GM23338 (cell line): ENCODE measurements around the gene TDRD7. TPM values are rescaled to one million over a fixed set of nuclear protein-coding genes. Genes with fewer than 3 reads are reported as not detected.

ENCODE experiments used
- ATAC-seq: fragments of 200-7000 bp; cut with Tn5 transposase; 3 replicates; pipeline ENCODE4 v1.9.1; 2020
- DNase-seq: peaks from one replicate; pipeline ENCODE4 v3.0.0-alpha.2; 2015; ENCODE audit warnings: low spot score
- H2AFZ ChIP-seq: fragments of 200-600 bp; sonication (generic); 2 replicates; pipeline ENCODE4 v1.8.0; 2016; ENCODE audit warnings: antibody characterized with exemption, mild to moderate bottlenecking, moderate library complexity
- H3F3A ChIP-seq: fragments of 200-600 bp; sonication (generic); replicated peaks from 2 replicates; pipeline ENCODE4 v1.8.0; 2017; ENCODE audit warnings: antibody characterized with exemption, mixed run types, low read depth
- H3K27ac ChIP-seq: fragments of 200-600 bp; sonication (generic); 2 replicates; pipeline ENCODE4 v1.6.1; 2016; ENCODE audit warnings: low read depth
- H3K27me3 ChIP-seq: fragments of 200-600 bp; sonication (generic); 2 replicates; pipeline ENCODE4 v1.8.0; 2016; ENCODE audit warnings: mild to moderate bottlenecking, mixed run types, moderate library complexity; ENCODE audit not compliant: insufficient read depth
- H3K36me3 ChIP-seq: fragments of 200-600 bp; sonication (generic); 2 replicates; pipeline ENCODE4 v1.8.0; 2016; ENCODE audit warnings: mild to moderate bottlenecking; ENCODE audit not compliant: insufficient read depth
- H3K4me1 ChIP-seq: fragments of 200-600 bp; sonication (generic); 2 replicates; pipeline ENCODE4 v1.8.0; 2016; ENCODE audit warnings: mild to moderate bottlenecking, moderate library complexity; ENCODE audit not compliant: insufficient read depth
- H3K4me2 ChIP-seq: fragments of 200-600 bp; sonication (generic); 2 replicates; pipeline ENCODE4 v1.7.1; 2017; ENCODE audit warnings: mixed run types
- H3K4me3 ChIP-seq: fragments of 200-600 bp; sonication (generic); 2 replicates; pipeline ENCODE4 v1.6.1; 2016; ENCODE audit warnings: mixed run types
- H3K79me2 ChIP-seq: fragments of 200-600 bp; sonication (generic); replicated peaks from 2 replicates; pipeline ENCODE4 v1.8.0; 2017; ENCODE audit warnings: mild to moderate bottlenecking; ENCODE audit not compliant: insufficient read depth
- H3K9me2 ChIP-seq: fragments of 200-600 bp; sonication (generic); 2 replicates; pipeline ENCODE4 v1.8.0; 2017; ENCODE audit not compliant: insufficient read depth
- H4K20me1 ChIP-seq: fragments of 200-600 bp; sonication (generic); replicated peaks from 2 replicates; pipeline ENCODE4 v1.8.0; 2017; ENCODE audit warnings: mild to moderate bottlenecking; ENCODE audit not compliant: insufficient read depth
- H3K27ac Mint-ChIP-seq: 2 replicates; pipeline ENCODE4 v1.8.0; 2020; ENCODE audit warnings: inconsistent platforms, mild to moderate bottlenecking, moderate library complexity, mixed read lengths
- H3K27me3 Mint-ChIP-seq: 3 replicates; pipeline ENCODE4 v1.8.0; 2022; ENCODE audit warnings: low read depth, mild to moderate bottlenecking, moderate library complexity, mixed read lengths, inconsistent platforms; ENCODE audit not compliant: insufficient read depth, poor library complexity
- H3K36me3 Mint-ChIP-seq: 3 replicates; pipeline ENCODE4 v1.8.0; 2021; ENCODE audit warnings: low read depth, mild to moderate bottlenecking, inconsistent platforms, moderate library complexity, mixed read lengths
- H3K4me1 Mint-ChIP-seq: 3 replicates; pipeline ENCODE4 v1.8.0; 2020; ENCODE audit warnings: mild to moderate bottlenecking, inconsistent platforms, mixed read lengths
- H3K4me3 Mint-ChIP-seq: 3 replicates; pipeline ENCODE4 v1.8.0; 2021; ENCODE audit warnings: moderate library complexity, mild to moderate bottlenecking, inconsistent platforms, mixed read lengths
- H3K9me3 Mint-ChIP-seq: 3 replicates; pipeline ENCODE4 v1.8.0; 2020; ENCODE audit warnings: moderate library complexity, mild to moderate bottlenecking, inconsistent platforms, mixed read lengths
- CREB1 ChIP-seq: fragments of 250-450 bp; sonication (Bioruptor Pico); IDR thresholded peaks from 2 replicates; pipeline ENCODE4 v1.5.0; 2020; ENCODE audit warnings: low read depth, mild to moderate bottlenecking, moderate library complexity
- EZH2 ChIP-seq: fragments of 200-600 bp; sonication (generic); IDR thresholded peaks from one replicate; pipeline ENCODE4 v1.8.0; 2017; ENCODE audit warnings: antibody characterized with exemption, mild to moderate bottlenecking, low read depth; ENCODE audit not compliant: unreplicated experiment
- EZH2phosphoT487 ChIP-seq: fragments of 200-600 bp; sonication (generic); IDR thresholded peaks from one replicate; pipeline ENCODE4 v1.8.1; 2018; ENCODE audit warnings: antibody characterized with exemption; ENCODE audit not compliant: unreplicated experiment
- JUNB ChIP-seq: IDR thresholded peaks from one replicate; pipeline ENCODE4 v1.6.1; 2016; ENCODE audit warnings: antibody characterized with exemption; ENCODE audit not compliant: unreplicated experiment
- POLR2AphosphoS5 ChIP-seq: IDR thresholded peaks from 2 replicates; pipeline ENCODE4 v1.6.1; 2016; ENCODE audit warnings: antibody characterized with exemption, low read depth
- STAT1 ChIP-seq: IDR thresholded peaks from one replicate; pipeline ENCODE4 v1.6.1; 2016; ENCODE audit warnings: antibody characterized with exemption; ENCODE audit not compliant: unreplicated experiment
- ZNF114 ChIP-seq: fragments of 250-450 bp; sonication (Bioruptor Pico); IDR thresholded peaks from 2 replicates; pipeline ENCODE4 v1.5.0; 2020; ENCODE audit warnings: mild to moderate bottlenecking, moderate library complexity
- ZNF331 ChIP-seq: fragments of 250-450 bp; sonication (Bioruptor Pico); IDR thresholded peaks from 2 replicates; pipeline ENCODE4 v1.5.0; 2020; ENCODE audit warnings: low read depth, mild to moderate bottlenecking, moderate library complexity
- ZNF462 ChIP-seq: fragments of 250-450 bp; sonication (Bioruptor Pico); IDR thresholded peaks from 2 replicates; pipeline ENCODE4 v1.5.0; 2020; ENCODE audit warnings: mild to moderate bottlenecking, moderate library complexity
- polyA plus RNA-seq: library from polyadenylated mRNA; unstranded; fragments of >200 nt; fragmentation: Nextera tagmentation; extraction: Ambion mirVana; gene quantifications from 2 replicates; pipeline ENCODE4 v1.2.1, GENCODE V29; 2016
- total RNA-seq: library from RNA; depleted of rRNA; stranded (reverse); fragments of >200 nt; shearing (Covaris generic); gene quantifications from 2 replicates; pipeline ENCODE4 v1.2.3, GENCODE V29; 2014

TDRD7 gene
- total and polyA plus RNA-seq, 2 experiments from 2014 or later = 1.7 to 3.1 TPM

- no peak for TF ChIP-seq ZNF462
- TF ChIP-seq POLR2AphosphoS5 = no peak
- TF ChIP-seq ZNF331 (CRISPR knock-in tag) = no peak
- no peak for TF ChIP-seq EZH2
- TF ChIP-seq ZNF114 (CRISPR knock-in tag) = no peak
- TF ChIP-seq CREB1 (CRISPR knock-in tag) = no peak
These were observed 7.5 kb downstream of the TDRD7 start (continued) for GRCh38 chr9:97419309-97419867.

GRCh38 chr9:97425336-97425972 lies 13.6 kb downstream of the TDRD7 start:
- Histone ChIP-seq H3K79me2 (no peaks in the 10 kb centered on the region), H3F3A (no peaks in the 10 kb centered on the region), H3K27me3 (no peaks in the 10 kb centered on the region), H3K9me2 (no peaks in the 10 kb centered on the region), H3K4me1 (no peaks in the 10 kb centered on the region), H3K36me3 (no peaks in the 10 kb centered on the region), H3K4me2 (no peak overlapping the region), H3K4me3 (no peak overlapping the region), H3K27ac (no peak overlapping the region), H2AFZ (no peak overlapping the region), H4K20me1 (no peaks in the 10 kb centered on the region)
- Mint-ChIP-seq H3K4me3 (no peak overlapping the region), H3K27ac (no peak overlapping the region), H3K36me3 (no peaks in the 10 kb centered on the region), H3K4me1 (no peaks in the 10 kb centered on the region), H3K27me3 (peaks cover 2% of the 10 kb centered on the region), H3K9me3 (no peaks in the 10 kb centered on the region)
- no peak for DNase-seq
- no peak for ATAC-seq
- TF ChIP-seq CREB1 (CRISPR knock-in tag) (no peak), EZH2 (no peak), STAT1 (no peak), ZNF462 (no peak), JUNB (no peak), EZH2phosphoT487 (no peak), ZNF114 (CRISPR knock-in tag) (no peak)
